Measurements from ENCODE around the gene GNAI3.

The GNAI3 gene

DNA sequence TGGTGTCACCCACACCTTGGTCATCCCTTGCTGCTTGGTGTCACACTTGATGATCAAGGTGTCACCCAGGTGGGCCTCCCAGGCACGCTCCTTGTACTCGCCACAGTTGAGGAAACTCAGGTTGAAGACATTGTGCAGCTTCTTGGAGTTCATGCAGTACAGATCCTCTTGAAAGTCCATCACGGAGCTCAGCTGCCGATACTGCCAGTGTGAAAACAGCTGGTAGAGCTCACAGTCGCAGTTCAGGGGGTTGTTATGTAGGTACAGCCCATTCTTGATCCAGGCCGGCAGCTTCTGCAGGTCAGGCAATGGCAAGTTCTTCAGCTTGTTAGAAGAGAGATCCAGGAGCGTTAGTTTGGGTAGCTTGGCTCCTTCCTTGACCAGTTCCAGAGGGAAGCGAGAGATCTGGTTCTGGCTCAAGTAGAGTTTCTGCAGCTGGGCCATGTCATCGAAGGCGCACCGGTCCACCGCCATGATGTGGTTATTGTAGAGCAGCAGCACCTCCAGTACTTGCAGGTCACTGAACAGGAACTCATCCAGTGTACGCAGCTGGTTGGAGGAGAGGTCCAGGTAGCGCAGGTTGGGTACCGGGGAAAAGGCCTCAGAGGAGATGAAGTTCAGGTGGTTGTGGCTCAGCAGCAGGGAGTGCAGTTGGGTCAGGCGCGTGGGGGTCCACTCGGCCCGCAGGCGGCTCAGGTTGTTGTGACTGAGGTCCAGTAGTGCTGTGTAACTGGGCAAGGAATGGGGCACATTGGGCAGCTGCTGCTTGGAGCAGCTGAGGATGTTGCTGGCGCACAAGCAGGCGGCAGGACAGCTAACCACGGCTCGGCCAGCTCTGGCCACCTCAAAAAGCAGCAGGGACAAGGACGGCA lies 40.2 kb upstream of the GNAI3 start:
- no peak for DNase-seq (ENCODE audit: insufficient read length, low spot score)
- no peak for TF ChIP-seq TAF1 (IDR thresholded peaks at IDR 0.05; ENCODE audit: low read depth, low read length)
- FAIRE-seq, result no peak

- FAIRE-seq (no peak), DNase-seq (ENCODE audit: insufficient read length, low spot score) (no peak)
- TF ChIP-seq POLR2A (IDR thresholded peaks at IDR 0.05; ENCODE audit: low read depth, low read length) (no peak), SPI1 (IDR thresholded peaks at IDR 0.05; ENCODE audit: low read depth, low read length) (no peak), TAF1 (IDR thresholded peaks at IDR 0.05; ENCODE audit: low read depth, low read length) (no peak), POLR2AphosphoS5 (IDR thresholded peaks at IDR 0.05; ENCODE audit: low read depth, low read length) (no peak), PAX5 (IDR thresholded peaks at IDR 0.05; ENCODE audit: insufficient read depth, low read length, severe bottlenecking) (no peak), POU2F2 (IDR thresholded peaks at IDR 0.05; ENCODE audit: low read depth, low read length) (no peak)
These were observed 39.6 kb upstream of the GNAI3 start for GRCh38 chr1:109508873-109509175.

- DNase-seq (ENCODE audit: insufficient read length, low spot score) (peak; percentile 79), FAIRE-seq (peak; percentile 69)
- TF ChIP-seq POLR2AphosphoS5 (IDR thresholded peaks at IDR 0.05; ENCODE audit: low read depth, low read length) (no peak), TAF1 (IDR thresholded peaks at IDR 0.05; ENCODE audit: low read depth, low read length) (no peak), POLR2A (IDR thresholded peaks at IDR 0.05; ENCODE audit: low read depth, low read length) (no peak), PAX5 (IDR thresholded peaks at IDR 0.05; ENCODE audit: insufficient read depth, low read length, severe bottlenecking) (no peak), POU2F2 (IDR thresholded peaks at IDR 0.05; ENCODE audit: low read depth, low read length) (no peak), SPI1 (IDR thresholded peaks at IDR 0.05; ENCODE audit: low read depth, low read length) (no peak)
These were observed 39.0 kb upstream of the GNAI3 start, which contains the start of gene AMIGO1 for GRCh38 chr1:109509176-109510134. TSS of gene AMIGO1 (minus strand) at chr1:109509727. CDS start at chr1:109508912, 815 bp downstream.

- TF ChIP-seq POLR2AphosphoS5 (IDR thresholded peaks at IDR 0.05; ENCODE audit: low read depth, low read length) (no peak), POU2F2 (IDR thresholded peaks at IDR 0.05; ENCODE audit: low read depth, low read length) (no peak), SPI1 (IDR thresholded peaks at IDR 0.05; ENCODE audit: low read depth, low read length) (no peak), POLR2A (IDR thresholded peaks at IDR 0.05; ENCODE audit: low read depth, low read length) (no peak), TAF1 (IDR thresholded peaks at IDR 0.05; ENCODE audit: low read depth, low read length) (no peak), PAX5 (IDR thresholded peaks at IDR 0.05; ENCODE audit: insufficient read depth, low read length, severe bottlenecking) (no peak)
- FAIRE-seq (no peak), DNase-seq (ENCODE audit: insufficient read length, low spot score) (no peak)
These were observed 35.2 kb upstream of the GNAI3 start for GRCh38 chr1:109513110-109513710.

DNA sequence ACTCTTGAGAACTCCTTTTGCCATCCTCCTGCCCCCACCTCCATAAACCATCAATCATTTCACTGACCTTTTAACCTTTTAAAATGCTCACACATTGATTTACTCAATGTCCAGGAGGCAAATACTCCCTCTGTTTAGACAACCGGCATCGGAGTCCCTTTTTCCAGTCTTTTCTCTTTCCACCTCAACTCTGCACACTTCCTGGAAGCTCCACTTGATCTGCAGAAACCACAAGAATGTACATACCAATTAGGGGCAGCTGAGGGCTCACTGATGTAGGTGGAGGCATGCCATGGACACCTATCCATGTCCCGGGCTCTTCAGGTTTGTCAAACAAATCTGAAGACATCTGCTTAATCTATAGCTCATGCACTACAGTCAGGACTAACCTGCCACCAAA lies 33.6 kb upstream of the GNAI3 start:
- TF ChIP-seq PAX5 (IDR thresholded peaks at IDR 0.05; ENCODE audit: insufficient read depth, low read length, severe bottlenecking) (no peak), POU2F2 (IDR thresholded peaks at IDR 0.05; ENCODE audit: low read depth, low read length) (no peak), POLR2A (IDR thresholded peaks at IDR 0.05; ENCODE audit: low read depth, low read length) (no peak), TAF1 (IDR thresholded peaks at IDR 0.05; ENCODE audit: low read depth, low read length) (no peak), POLR2AphosphoS5 (IDR thresholded peaks at IDR 0.05; ENCODE audit: low read depth, low read length) (no peak), SPI1 (IDR thresholded peaks at IDR 0.05; ENCODE audit: low read depth, low read length) (no peak)
- FAIRE-seq (no peak), DNase-seq (ENCODE audit: insufficient read length, low spot score) (no peak)

DNA sequence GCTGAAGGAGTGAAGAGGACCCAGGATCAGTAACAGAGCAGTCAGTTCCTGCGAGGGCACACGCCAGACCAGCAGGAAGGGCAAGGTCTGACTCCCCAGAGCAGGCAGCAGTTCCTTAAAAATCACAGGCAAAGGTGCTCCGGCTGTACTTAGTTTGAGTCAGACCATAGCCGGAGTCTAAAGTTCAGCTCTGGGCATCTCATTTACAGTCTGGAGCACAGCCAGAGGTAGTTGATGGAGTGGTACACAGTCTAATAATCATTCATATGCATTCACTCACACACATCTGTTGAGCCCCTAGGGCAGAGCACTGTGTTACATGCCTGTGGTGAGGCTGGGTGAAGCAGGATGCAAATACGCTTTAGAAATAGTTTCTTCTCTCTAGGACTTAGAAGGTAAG lies 31.5 kb upstream of the GNAI3 start:
- DNase-seq (ENCODE audit: insufficient read length, low spot score) (no peak), FAIRE-seq (no peak)
- TF ChIP-seq POLR2AphosphoS5 (IDR thresholded peaks at IDR 0.05; ENCODE audit: low read depth, low read length) (no peak), PAX5 (IDR thresholded peaks at IDR 0.05; ENCODE audit: insufficient read depth, low read length, severe bottlenecking) (no peak), POU2F2 (IDR thresholded peaks at IDR 0.05; ENCODE audit: low read depth, low read length) (no peak), SPI1 (IDR thresholded peaks at IDR 0.05; ENCODE audit: low read depth, low read length) (no peak), POLR2A (IDR thresholded peaks at IDR 0.05; ENCODE audit: low read depth, low read length) (no peak), TAF1 (IDR thresholded peaks at IDR 0.05; ENCODE audit: low read depth, low read length) (no peak)

- TF ChIP-seq PAX5 (IDR thresholded peaks at IDR 0.05; ENCODE audit: insufficient read depth, low read length, severe bottlenecking) (no peak), TAF1 (IDR thresholded peaks at IDR 0.05; ENCODE audit: low read depth, low read length) (no peak), POU2F2 (IDR thresholded peaks at IDR 0.05; ENCODE audit: low read depth, low read length) (no peak), POLR2AphosphoS5 (IDR thresholded peaks at IDR 0.05; ENCODE audit: low read depth, low read length) (no peak), SPI1 (IDR thresholded peaks at IDR 0.05; ENCODE audit: low read depth, low read length) (no peak), POLR2A (IDR thresholded peaks at IDR 0.05; ENCODE audit: low read depth, low read length) (no peak)
- FAIRE-seq (no peak), DNase-seq (ENCODE audit: insufficient read length, low spot score) (no peak)
These were observed 31.1 kb upstream of the GNAI3 start for GRCh38 chr1:109517337-109517736.

- DNase-seq (ENCODE audit: insufficient read length, low spot score) (no peak), FAIRE-seq (no peak)
- TF ChIP-seq POLR2A (IDR thresholded peaks at IDR 0.05; ENCODE audit: low read depth, low read length) (no peak), POLR2AphosphoS5 (IDR thresholded peaks at IDR 0.05; ENCODE audit: low read depth, low read length) (no peak), POU2F2 (IDR thresholded peaks at IDR 0.05; ENCODE audit: low read depth, low read length) (no peak), TAF1 (IDR thresholded peaks at IDR 0.05; ENCODE audit: low read depth, low read length) (no peak), PAX5 (IDR thresholded peaks at IDR 0.05; ENCODE audit: insufficient read depth, low read length, severe bottlenecking) (no peak), SPI1 (IDR thresholded peaks at IDR 0.05; ENCODE audit: low read depth, low read length) (no peak)
These were observed 27.1 kb upstream of the GNAI3 start for GRCh38 chr1:109521002-109521951.
